HG02943 (cell line): ENCODE data around the gene LDLRAP1.
"Not testable (repeated sequence)": the region's sequence is repeated elsewhere in the genome, so short reads cannot be mapped to it uniquely, and the experiment has no call there.

ENCODE experiments used
- ATAC-seq: cut with Tn5 transposase; IDR thresholded peaks from one replicate; pipeline ENCODE4 v1.9.1; 2021; ENCODE audit warnings: mild to moderate bottlenecking, low read depth, moderate library complexity; ENCODE audit not compliant: unreplicated experiment

The LDLRAP1 gene

GRCh38 chr1:25543425-25544242, at the start of gene LDLRAP1:
Gene LDLRAP1, plus strand, starts transcription at chr1:25543606. Its CDS starts 93 bp downstream, at chr1:25543699.
- ATAC-seq, result peak; percentile 56

- ATAC-seq, result no peak
Observed at GRCh38 chr1:25494952-25495351, 48.5 kb upstream of the LDLRAP1 start.

GRCh38 chr1:25500694-25501093, 42.7 kb upstream of the LDLRAP1 start:
- ATAC-seq, result no peak

- ATAC-seq, result no peak
Observed at GRCh38 chr1:25501235-25502058, 42.0 kb upstream of the LDLRAP1 start.

GRCh38 chr1:25502957-25503356, 40.4 kb upstream of the LDLRAP1 start:
- no peak for ATAC-seq

- ATAC-seq, result no peak
Observed at GRCh38 chr1:25503551-25504426, 39.6 kb upstream of the LDLRAP1 start.

- ATAC-seq, result no peak
Observed at GRCh38 chr1:25504706-25505595, 38.5 kb upstream of the LDLRAP1 start.

GRCh38 chr1:25505656-25506385, 37.6 kb upstream of the LDLRAP1 start:
- no peak for ATAC-seq

- ATAC-seq, result not testable (repeated sequence)
Observed at GRCh38 chr1:25506566-25507463, 36.6 kb upstream of the LDLRAP1 start.

- ATAC-seq, result no peak
Observed at GRCh38 chr1:25513666-25514065, 29.7 kb upstream of the LDLRAP1 start.

- ATAC-seq, result no peak
Observed at GRCh38 chr1:25515033-25515432, 28.4 kb upstream of the LDLRAP1 start.

- ATAC-seq, result no peak
Observed at GRCh38 chr1:25516686-25517085, 26.7 kb upstream of the LDLRAP1 start.

GRCh38 chr1:25517476-25518394, 25.7 kb upstream of the LDLRAP1 start:
- no peak for ATAC-seq

- ATAC-seq, result no peak
Observed at GRCh38 chr1:25519624-25520023, 23.8 kb upstream of the LDLRAP1 start.

GRCh38 chr1:25520446-25521061, 22.9 kb upstream of the LDLRAP1 start:
- no peak for ATAC-seq

- ATAC-seq, result no peak
Observed at GRCh38 chr1:25522031-25522655, 21.3 kb upstream of the LDLRAP1 start.
